HG02610 (cell line): ENCODE measurements around the gene ATN1.

Experiments used
- ATAC-seq: cut with Tn5 transposase; IDR thresholded peaks from one replicate; pipeline ENCODE4 v1.9.1; 2021; ENCODE audit warnings: mild to moderate bottlenecking, moderate library complexity; ENCODE audit not compliant: unreplicated experiment

Gene ATN1

DNA sequence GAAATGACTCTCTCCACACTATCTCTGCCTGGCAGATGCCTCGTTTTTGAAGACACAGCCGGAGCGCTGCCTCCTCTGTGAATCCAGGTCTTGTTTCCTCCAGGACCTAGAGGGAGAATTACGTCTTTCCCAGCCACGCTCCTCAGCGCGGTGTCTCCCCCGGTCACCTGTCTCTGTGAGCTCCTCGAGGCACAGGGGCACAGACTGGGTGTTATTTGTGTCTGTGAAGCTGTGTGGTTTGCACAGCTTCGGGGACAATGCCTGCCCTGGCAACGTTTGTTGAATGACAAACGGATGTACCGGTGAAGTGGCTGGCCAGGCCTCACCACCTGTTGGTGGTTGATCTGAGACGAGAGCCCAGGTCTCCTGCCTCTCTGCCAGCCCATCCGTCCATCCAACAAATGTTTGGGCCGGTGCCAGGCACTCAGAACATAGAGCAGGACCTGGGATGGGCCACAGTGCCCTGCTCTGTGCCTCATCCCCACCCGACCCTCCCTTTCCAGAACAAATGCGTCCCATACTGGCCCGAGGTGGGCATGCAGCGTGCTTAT lies 29.5 kb downstream of the ATN1 start:
- no peak for ATAC-seq

GRCh38 chr12:6957741-6958608 lies 30.2 kb downstream of the ATN1 start:
- no peak for ATAC-seq

GRCh38 chr12:6958609-6959057 lies 30.9 kb downstream of the ATN1 start:
- ATAC-seq, result no peak

DNA sequence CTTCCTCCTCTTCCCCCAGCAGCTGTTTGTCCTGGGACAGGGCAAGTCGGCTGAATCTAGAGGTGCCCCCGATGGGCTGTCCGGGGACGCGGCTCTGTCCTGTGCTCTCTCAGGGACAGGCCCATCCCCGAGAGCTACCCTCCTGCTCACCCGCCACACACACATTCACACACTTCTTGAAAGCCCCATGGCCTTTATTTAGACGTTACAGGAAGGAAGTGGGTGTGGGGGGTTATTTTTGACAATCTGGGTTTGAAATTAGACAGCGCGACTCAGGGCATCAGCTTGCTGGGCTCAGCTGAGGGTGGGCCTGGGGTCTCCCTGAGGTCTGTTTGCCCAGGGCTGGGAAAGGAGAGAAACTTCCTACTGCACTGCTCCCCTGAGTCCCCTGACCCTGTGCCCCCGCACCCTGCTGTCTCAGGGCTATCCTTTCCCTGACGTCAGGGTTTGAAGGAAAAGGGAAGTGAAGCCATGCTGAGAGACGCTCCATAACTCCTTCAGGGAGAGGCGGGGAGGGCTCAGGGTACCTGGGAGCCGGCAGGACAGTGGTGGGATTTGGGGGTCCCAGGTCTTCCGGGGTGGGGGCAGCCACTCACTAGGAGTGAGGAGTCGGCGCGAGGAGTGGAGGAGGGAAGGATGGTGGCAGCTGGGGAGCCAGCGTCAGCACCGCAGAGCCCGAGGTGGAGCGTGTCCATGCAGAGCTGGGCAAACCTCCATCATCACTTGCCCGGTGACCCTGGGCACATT lies 31.5 kb downstream of the ATN1 start:
- ATAC-seq, result peak; percentile 60

DNA sequence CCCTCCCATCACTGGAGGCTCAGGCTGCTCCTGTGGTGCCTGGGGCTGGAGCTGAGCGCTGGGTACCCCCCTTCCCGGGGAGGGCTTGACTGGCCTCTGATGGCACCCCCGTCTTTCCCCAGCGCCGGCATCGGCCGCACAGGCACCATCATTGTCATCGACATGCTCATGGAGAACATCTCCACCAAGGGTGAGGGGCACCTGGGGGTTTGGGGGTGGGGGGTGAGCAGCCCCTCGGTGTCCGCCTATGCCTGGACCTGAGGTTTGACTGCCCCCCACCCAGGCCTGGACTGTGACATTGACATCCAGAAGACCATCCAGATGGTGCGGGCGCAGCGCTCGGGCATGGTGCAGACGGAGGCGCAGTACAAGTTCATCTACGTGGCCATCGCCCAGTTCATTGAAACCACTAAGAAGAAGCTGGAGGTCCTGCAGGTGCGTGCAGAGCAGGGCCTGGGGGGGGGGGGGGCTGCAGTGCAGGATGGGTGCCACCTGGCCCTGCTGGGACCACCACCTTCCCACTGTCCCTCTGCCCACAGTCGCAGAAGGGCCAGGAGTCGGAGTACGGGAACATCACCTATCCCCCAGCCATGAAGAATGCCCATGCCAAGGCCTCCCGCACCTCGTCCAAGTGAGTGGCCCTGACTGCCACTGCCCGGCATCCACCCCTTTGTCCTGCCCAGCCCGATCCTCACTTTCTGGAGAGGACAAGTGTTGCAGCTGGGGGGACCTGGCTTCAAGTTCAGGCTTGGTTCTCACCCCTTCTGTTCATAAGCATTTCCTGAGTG lies 32.2 kb downstream of the ATN1 start:
- ATAC-seq, result no peak

DNA sequence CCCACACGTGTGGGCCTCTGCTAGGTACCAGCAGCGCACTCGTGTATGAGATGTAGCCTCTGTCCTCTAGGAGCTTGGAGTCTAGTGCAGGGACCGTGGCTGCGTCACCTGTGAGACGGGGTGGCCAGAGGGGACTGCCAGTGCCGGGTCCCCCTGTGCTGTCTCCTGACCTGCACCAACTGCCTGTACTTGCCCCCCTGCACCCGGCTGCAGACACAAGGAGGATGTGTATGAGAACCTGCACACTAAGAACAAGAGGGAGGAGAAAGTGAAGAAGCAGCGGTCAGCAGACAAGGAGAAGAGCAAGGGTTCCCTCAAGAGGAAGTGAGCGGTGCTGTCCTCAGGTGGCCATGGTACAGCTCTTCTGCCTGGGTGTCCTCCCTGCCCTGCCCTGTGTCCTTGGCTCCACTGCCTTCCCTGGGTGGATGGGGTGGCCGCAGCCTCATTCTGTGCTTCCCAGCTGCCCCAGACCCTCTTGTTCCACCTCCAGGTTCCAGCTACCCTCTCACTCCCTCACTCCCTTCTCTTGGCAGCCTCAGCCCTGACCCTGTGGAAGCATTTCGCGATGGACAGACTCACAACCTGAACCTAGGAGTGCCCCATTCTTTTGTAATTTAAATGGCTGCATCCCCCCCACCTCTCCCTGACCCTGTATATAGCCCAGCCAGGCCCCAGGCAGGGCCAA lies 33.0 kb downstream of the ATN1 start:
- no peak for ATAC-seq

DNA sequence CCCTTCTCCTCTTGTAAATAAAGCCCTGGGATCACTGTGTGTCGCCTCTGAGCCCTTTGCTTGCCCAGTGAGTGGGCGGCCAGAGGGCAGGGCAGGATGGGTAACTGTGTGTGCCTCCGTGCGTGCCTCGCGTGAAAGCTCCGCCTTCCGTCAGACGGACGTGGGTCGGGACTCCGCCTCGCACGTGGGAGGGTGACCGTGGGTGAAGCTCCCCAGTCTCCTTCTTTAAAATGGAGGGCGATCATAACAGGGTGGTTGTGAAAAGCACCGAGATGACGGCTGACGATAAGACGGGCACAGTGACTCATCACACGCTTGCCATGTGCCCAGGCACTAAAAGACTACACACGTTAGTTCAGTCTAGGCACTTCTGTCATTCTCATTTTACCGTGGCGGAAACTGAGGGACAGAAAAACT lies 33.5 kb downstream of the ATN1 start:
- ATAC-seq, result no peak

GRCh38 chr12:6961695-6962284 lies 34.0 kb downstream of the ATN1 start:
- no peak for ATAC-seq

DNA sequence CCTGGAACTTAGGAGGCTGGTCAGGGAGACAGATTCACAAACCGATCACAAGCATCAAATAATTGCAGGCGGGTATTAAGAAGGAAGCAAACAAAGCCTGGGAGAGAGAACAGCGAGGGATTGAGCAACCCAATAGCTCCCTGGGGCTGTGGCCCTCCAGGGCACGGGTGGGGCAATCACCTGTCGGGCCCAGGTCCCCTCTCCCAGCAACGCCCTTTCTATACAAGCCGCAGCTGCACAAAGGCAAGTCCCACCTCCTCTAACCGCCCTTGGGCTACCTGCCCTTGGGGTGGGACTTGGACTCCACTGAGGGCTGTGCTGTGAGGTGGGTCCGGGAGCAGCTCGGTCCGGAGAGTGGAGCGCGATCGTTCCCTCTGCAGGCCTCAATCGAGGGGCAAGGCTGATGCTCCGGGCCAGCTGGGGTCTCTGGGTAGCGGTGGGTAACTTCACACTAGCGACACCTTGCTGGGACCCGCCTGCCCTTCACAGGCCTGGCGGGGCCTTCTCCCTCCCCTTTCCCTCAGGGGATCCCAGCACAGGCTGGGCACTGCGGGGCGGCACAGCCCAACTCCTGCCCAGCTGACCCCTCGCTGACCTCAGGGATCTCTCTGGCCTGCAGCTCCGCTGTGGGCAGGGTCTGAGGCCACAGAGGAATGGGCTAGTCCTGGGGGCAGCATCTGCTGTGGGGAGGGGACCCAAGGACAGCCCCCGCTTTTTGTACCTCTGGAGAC lies 34.7 kb downstream of the ATN1 start:
- no peak for ATAC-seq

DNA sequence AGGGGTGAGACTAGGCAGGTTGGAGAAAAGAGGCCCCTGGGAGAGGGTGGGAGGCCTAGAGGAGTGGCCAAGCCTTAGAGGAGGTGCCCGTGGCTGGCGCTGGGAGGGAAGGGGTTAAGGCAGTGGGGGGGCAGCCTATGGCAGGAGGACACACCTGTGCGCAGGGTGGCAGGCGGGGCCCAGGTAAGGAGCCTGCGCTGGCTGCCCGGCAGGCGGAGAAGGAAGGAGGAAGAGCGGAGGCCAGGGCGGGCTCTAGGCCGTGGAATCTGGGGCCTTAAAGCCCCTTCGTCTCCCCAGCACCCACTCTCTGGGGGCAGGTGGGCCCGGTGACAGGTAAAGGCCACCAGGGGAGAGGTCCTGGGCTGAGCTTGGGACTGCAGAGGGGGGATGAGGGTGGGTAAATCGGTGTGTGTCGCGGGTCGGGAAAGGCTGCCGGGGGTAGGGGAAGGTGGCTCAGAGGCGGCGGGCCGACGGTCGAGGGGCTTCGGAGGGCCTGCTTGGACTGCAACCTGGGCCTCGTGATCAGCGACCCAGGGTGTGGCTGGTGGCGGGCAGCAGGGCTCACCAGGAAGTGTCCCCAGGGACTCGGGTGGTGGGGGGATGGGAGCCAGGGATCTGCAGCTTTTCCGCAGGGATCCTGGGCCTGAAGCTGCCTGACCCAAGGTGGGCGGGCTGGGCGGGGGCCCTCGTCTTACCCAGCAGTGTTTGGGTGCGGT lies 35.4 kb downstream of the ATN1 start:
- no peak for ATAC-seq

GRCh38 chr12:6963791-6964413 lies 36.1 kb downstream of the ATN1 start:
- no peak for ATAC-seq

GRCh38 chr12:6964605-6965025 lies 36.9 kb downstream of the ATN1 start:
- no peak for ATAC-seq

DNA sequence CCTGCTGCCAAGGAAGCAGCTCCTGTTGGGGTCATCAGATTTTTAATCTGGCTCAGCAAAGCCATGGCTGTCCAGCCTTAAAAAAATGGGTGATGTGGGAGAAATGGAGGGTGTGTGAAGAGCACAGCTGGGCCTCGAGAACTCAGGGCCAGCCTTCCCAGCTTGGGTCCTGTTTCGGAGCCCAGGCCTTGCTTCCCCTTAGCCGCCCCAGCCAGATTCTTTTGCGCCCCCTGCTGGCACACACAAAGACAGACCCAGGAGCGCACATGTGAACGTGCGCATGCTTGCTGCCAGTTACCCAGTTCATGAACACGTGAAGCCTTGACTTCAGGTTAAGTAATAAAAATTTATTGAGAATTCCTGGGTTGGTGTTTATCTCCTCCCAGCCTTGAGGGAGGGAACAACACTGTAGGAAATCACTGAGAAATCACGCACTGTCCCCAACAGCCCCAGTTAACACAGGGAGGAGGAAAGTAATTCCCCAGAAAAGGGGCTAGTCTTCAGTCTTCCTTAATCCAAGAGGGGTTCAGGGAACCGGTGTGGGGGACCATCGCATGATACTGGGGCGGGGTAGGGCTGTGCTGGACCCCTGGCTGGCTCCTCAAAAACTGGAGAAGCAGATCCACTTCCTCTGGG lies 37.4 kb downstream of the ATN1 start:
- peak; percentile 31 for ATAC-seq

- ATAC-seq, result no peak
These were observed 38.0 kb downstream of the ATN1 start for GRCh38 chr12:6965714-6966113.

GRCh38 chr12:6966351-6966750 lies 38.6 kb downstream of the ATN1 start:
- ATAC-seq, result no peak

GRCh38 chr12:6967651-6968100 lies 39.9 kb downstream of the ATN1 start:
- no peak for ATAC-seq

- ATAC-seq, result no peak
These were observed 40.7 kb downstream of the ATN1 start for GRCh38 chr12:6968426-6968825.

GRCh38 chr12:6970096-6970527 lies 42.4 kb downstream of the ATN1 start:
- ATAC-seq, result peak; percentile 20
